GM21737 (cell line): Measurements from ENCODE around the gene RAB25.
"Not testable (repeated sequence)": the region's sequence is repeated elsewhere in the genome, so short reads cannot be mapped to it uniquely, and the experiment has no call there.

Experiments
- ATAC-seq: cut with Tn5 transposase; IDR thresholded peaks from one replicate; pipeline ENCODE4 v1.9.1; 2021; ENCODE audit warnings: mild to moderate bottlenecking, moderate library complexity; ENCODE audit not compliant: unreplicated experiment

Gene RAB25

GRCh38 chr1:156115514-156116374, 54.8 kb downstream of the RAB25 start:
- ATAC-seq, result no peak

GRCh38 chr1:156116731-156117130, 55.8 kb downstream of the RAB25 start:
- ATAC-seq, result not testable (repeated sequence)

GRCh38 chr1:156117414-156118176, 56.6 kb downstream of the RAB25 start:
- ATAC-seq, result no peak

- ATAC-seq, result no peak
These were observed 57.4 kb downstream of the RAB25 start for GRCh38 chr1:156118177-156118868.

GRCh38 chr1:156119503-156120209, 58.7 kb downstream of the RAB25 start:
- ATAC-seq, result no peak
